Stimulated activated CD8-positive, alpha-beta memory T cell treated with anti-CD3 and anti-CD28 coated beads, Interleukin-15, amount 100 ng/mL, for 4 hours (primary cell): ENCODE measurements around the gene PCNA.

Experiments
- DNase-seq, 2 donors: peaks; one replicate each; pipeline ENCODE4 v3.0.0-alpha.2; 2020; ENCODE audit warnings: low read depth in 2 of 2

The PCNA gene

GRCh38 chr20:5119435-5120184 is at the start of gene PCNA:
Gene PCNA (minus strand): TSS chr20:5119958. CDS start chr20:5119798, 160 bp downstream.
- DNase-seq = peak; percentile 89 to 92

GRCh38 chr20:5168651-5169396 is 49.1 kb upstream of the PCNA start:
- no peak for DNase-seq

GRCh38 chr20:5164645-5165625 is 45.2 kb upstream of the PCNA start:
- DNase-seq = no peak

- no peak for DNase-seq
Measured at GRCh38 chr20:5161536-5162164, 41.9 kb upstream of the PCNA start.

GRCh38 chr20:5160882-5161281 is 41.1 kb upstream of the PCNA start:
- DNase-seq = no peak

GRCh38 chr20:5159928-5160327 is 40.2 kb upstream of the PCNA start:
- no peak for DNase-seq

- no peak for DNase-seq
Measured at GRCh38 chr20:5156675-5157448, 37.1 kb upstream of the PCNA start.

- no peak for DNase-seq
Measured at GRCh38 chr20:5155404-5155803, 35.6 kb upstream of the PCNA start.

- DNase-seq = no peak
Measured at GRCh38 chr20:5154543-5154925, 34.8 kb upstream of the PCNA start.

GRCh38 chr20:5153612-5154542 is 34.1 kb upstream of the PCNA start:
- no peak for DNase-seq

- no peak for DNase-seq
Measured at GRCh38 chr20:5153152-5153467, 33.4 kb upstream of the PCNA start.

GRCh38 chr20:5150226-5151076 is 30.7 kb upstream of the PCNA start:
- DNase-seq = no peak

GRCh38 chr20:5149892-5150225 is 30.1 kb upstream of the PCNA start:
- no peak for DNase-seq

GRCh38 chr20:5148581-5148980 is 28.8 kb upstream of the PCNA start:
- DNase-seq = no peak

GRCh38 chr20:5146871-5147592 is 27.3 kb upstream of the PCNA start:
- DNase-seq = no peak

GRCh38 chr20:5146099-5146668 is 26.4 kb upstream of the PCNA start:
- DNase-seq = no peak

GRCh38 chr20:5145365-5146098 is 25.8 kb upstream of the PCNA start:
- DNase-seq = no peak
